GM12878 (cell line): Measurements from ENCODE around the gene IGSF23. TPM values are rescaled to one million over a fixed set of nuclear protein-coding genes. Genes with fewer than 3 reads are reported as not detected.
"Not testable (repeated sequence)": the region's sequence is repeated elsewhere in the genome, so short reads cannot be mapped to it uniquely, and the experiment has no call there.

Source experiments
- ATAC-seq: fragments of 200-7000 bp; cut with Tn5 transposase; 3 replicates; pipeline ENCODE4 v1.9.1; 2020; ENCODE audit warnings: mild to moderate bottlenecking, moderate library complexity
- BruUV-seq: library from RNA; stranded (reverse); fragments of 400-500 nt; replicated peaks from 2 replicates; lab custom pipeline; 2021; lab: Mats Ljungman, UMichigan
- CTCF ChIA-PET: fragments of 300-600 bp; sonication (Branson Sonifier 250); formaldehyde crosslinking; extraction: SDS; loops from one replicate; lab custom pipeline; 2021; ENCODE audit warnings: inconsistent platforms; lab: Yijun Ruan, JAX
- POLR2A ChIA-PET: fragments of 350-600 bp; formaldehyde crosslinking; extraction: SDS; loops from one replicate; lab custom pipeline; 2021; ENCODE audit warnings: inconsistent platforms; lab: Charles Lee
- RAD21 ChIA-PET: fragments of 300-600 bp; sonication (Branson Sonifier 250); formaldehyde crosslinking; loops from one replicate; lab custom pipeline; 2023; ENCODE audit warnings: antibody characterized with exemption; ENCODE audit not compliant: unreplicated experiment; lab: Charles Lee
- SMC1A ChIA-PET: fragments of 300-600 bp; sonication (Branson Sonifier 250); formaldehyde crosslinking; loops from one replicate; lab custom pipeline; 2023; ENCODE audit not compliant: unreplicated experiment, uncharacterized antibody; lab: Charles Lee
- DNase-seq: peaks from one replicate; pipeline ENCODE4 v3.0.0-alpha.2; 2011; ENCODE audit warnings: low read depth, low spot score
- FAIRE-seq: peaks from 3 replicates; lab custom pipeline; 2011; peaks lifted over from hg19 to GRCh38; lab: Jason Lieb, UNC
- H2AFZ ChIP-seq: 2 replicates; pipeline ENCODE4 v1.6.0; 2011; ENCODE audit warnings: low read depth, low read length, control low read depth; ENCODE audit not compliant: control insufficient read depth
- H3K27ac ChIP-seq: 2 replicates; pipeline ENCODE4 v1.5.1; 2011; ENCODE audit warnings: control low read depth; ENCODE audit not compliant: control insufficient read depth, insufficient read depth
- H3K27me3 ChIP-seq, 2 experiments: replicated peaks in 1 of 2; 2 replicates each; pipeline versions ENCODE4 v1.6.0 to v1.6.1; 2011; ENCODE audit warnings: low read length in 1 of 2; ENCODE audit not compliant: control insufficient read depth in 2 of 2, insufficient read depth in 2 of 2
- H3K36me3 ChIP-seq, 2 experiments: 2 replicates each; pipeline ENCODE4 v1.5.1; 2011; ENCODE audit warnings: low read length in 1 of 2; ENCODE audit not compliant: control insufficient read depth in 2 of 2, insufficient read depth in 2 of 2
- H3K4me1 ChIP-seq: 2 replicates; pipeline ENCODE4 v1.6.1; 2011; ENCODE audit warnings: mild to moderate bottlenecking, low read length, moderate library complexity, mixed read lengths; ENCODE audit not compliant: control insufficient read depth, insufficient read depth
- H3K4me2 ChIP-seq: 2 replicates; pipeline ENCODE4 v1.6.0; 2011; ENCODE audit warnings: control low read depth; ENCODE audit not compliant: control insufficient read depth, insufficient read depth
- H3K4me3 ChIP-seq: fragments of 200-600 bp; sonication (generic); 2 replicates; pipeline ENCODE4 v1.5.1; 2016
- H3K79me2 ChIP-seq: 2 replicates; pipeline ENCODE4 v1.6.0; 2011; ENCODE audit warnings: low read length; ENCODE audit not compliant: control insufficient read depth, insufficient read depth
- H3K9ac ChIP-seq: 2 replicates; pipeline ENCODE4 v1.8.0; 2011; ENCODE audit warnings: low read length, control low read depth, mixed read lengths; ENCODE audit not compliant: control insufficient read depth, insufficient read depth
- H3K9me3 ChIP-seq: replicated peaks from 3 replicates; pipeline ENCODE4 v1.5.1; 2011; ENCODE audit warnings: mild to moderate bottlenecking, low read length; ENCODE audit not compliant: control insufficient read depth, insufficient read depth
- H4K20me1 ChIP-seq: 2 replicates; pipeline ENCODE4 v1.6.0; 2011; ENCODE audit not compliant: control insufficient read depth, insufficient read depth
- GATAD2B ChIP-seq: fragments of 450-650 bp; conservative IDR thresholded peaks from 2 replicates; pipeline ENCODE4 v1.6.1; 2017; ENCODE audit warnings: low read depth, mild to moderate bottlenecking, moderate library complexity
- IRF4 ChIP-seq: IDR thresholded peaks from 2 replicates; pipeline ENCODE4 v1.6.1; 2011; ENCODE audit warnings: low read depth, low read length
- MTA3 ChIP-seq: IDR thresholded peaks from 2 replicates; pipeline ENCODE4 v1.6.1; 2012; ENCODE audit warnings: low read length, inconsistent platforms, borderline replicate concordance
- PML ChIP-seq: IDR thresholded peaks from 2 replicates; pipeline ENCODE4 v1.6.1; 2012; ENCODE audit warnings: low read length, inconsistent platforms
- RAD51 ChIP-seq: fragments of 450-650 bp; IDR thresholded peaks from 2 replicates; pipeline ENCODE4 v1.6.1; 2016; ENCODE audit warnings: moderate library complexity, mild to moderate bottlenecking, inconsistent platforms
- RCOR1 ChIP-seq: conservative IDR thresholded peaks from 2 replicates; pipeline ENCODE4 v1.6.1; 2012; ENCODE audit warnings: low read depth, low read length, improper control_type of control experiment
- SMC3 ChIP-seq: IDR thresholded peaks from 2 replicates; pipeline ENCODE4 v1.6.1; 2011; ENCODE audit warnings: low read length, improper control_type of control experiment, borderline replicate concordance
- STAT3 ChIP-seq: IDR thresholded peaks from 2 replicates; pipeline ENCODE4 v1.6.1; 2011; ENCODE audit warnings: low read depth, low read length, improper control_type of control experiment
- SUPT20H ChIP-seq: IDR thresholded peaks from 2 replicates; pipeline ENCODE4 v1.6.1; 2011; ENCODE audit warnings: low read depth, mild to moderate bottlenecking, low read length, moderate library complexity, borderline replicate concordance; ENCODE audit not compliant: control insufficient read depth
- TARDBP ChIP-seq: IDR thresholded peaks from 2 replicates; pipeline ENCODE4 v1.6.1; 2016; ENCODE audit warnings: borderline replicate concordance
- WGBS: methylation state at CpG from one replicate; pipeline ENCODE4 v1.1.6; 2016; ENCODE audit warnings: low lambda C conversion rate; ENCODE audit not compliant: insufficient replicate concordance, insufficient coverage; ENCODE audit errors: missing lambda C conversion rate; 5-methylcytosine and 5-hydroxymethylcytosine counted together
- in situ Hi-C: fragments of 300-500 bp; cut with MboI; formaldehyde crosslinking; loops from 9 replicates; pipeline ENCODE4 v1.14.3; 2018; ENCODE audit warnings: mixed read lengths
- intact Hi-C: fragments of 100-400 bp; cut with micrococcal nuclease; formaldehyde crosslinking; loops from one replicate; pipeline ENCODE4 v1.14.2; 2022; ENCODE audit not compliant: unreplicated experiment
- polyA plus RNA-seq, 11 experiments: library from polyadenylated mRNA; depleted of rRNA in 4 of 11; unstranded in 6 of 11; stranded (reverse) in 5 of 11; fragments of >200 nt; fragmentation: Nextera tagmentation in 4 of 11; fragmentation: Illumina TruSeq in 1 of 11; extraction: Ambion mirVana in 4 of 11; extraction: Trizol in 1 of 11; gene quantifications; 1 replicate in 1 of 11; 2 replicates in 10 of 11; pipeline versions ENCODE4 v1.2.1 to v1.2.3, GENCODE V29; 2011 to 2016; ENCODE audit warnings: inconsistent platforms in 2 of 11, missing spikeins in 2 of 11, low read depth in 1 of 11
- total RNA-seq, 4 experiments: library from RNA; depleted of rRNA in 3 of 4; stranded (reverse); fragments of >200 nt in 3 of 4; fragmentation: Illumina TruSeq in 1 of 4; extraction: Trizol in 1 of 4; gene quantifications; 2 replicates each; pipeline versions ENCODE4 v1.2.1 to v1.2.3, GENCODE V29; 2013 to 2021
- TF ChIP-seq, protein P1 (sequence below): IDR thresholded peaks from 2 replicates; pipeline ENCODE4 v1.6.1; 2012; ENCODE audit warnings: low read depth, low read length, improper control_type of control experiment
- TF ChIP-seq, protein P2 (sequence below): fragments of 450-650 bp; IDR thresholded peaks from 2 replicates; pipeline ENCODE4 v1.6.1; 2017; ENCODE audit warnings: mild to moderate bottlenecking, moderate library complexity
- TF ChIP-seq, protein P3 (sequence below): IDR thresholded peaks from 2 replicates; pipeline ENCODE4 v1.6.1; 2012; ENCODE audit warnings: low read depth, low read length, improper control_type of control experiment

IGSF23 gene
- total and polyA plus RNA-seq, 10 of the 15 experiments (the other 5 are each of a cell fraction or from before 2014, with no cell fraction given): not detected

DNA sequence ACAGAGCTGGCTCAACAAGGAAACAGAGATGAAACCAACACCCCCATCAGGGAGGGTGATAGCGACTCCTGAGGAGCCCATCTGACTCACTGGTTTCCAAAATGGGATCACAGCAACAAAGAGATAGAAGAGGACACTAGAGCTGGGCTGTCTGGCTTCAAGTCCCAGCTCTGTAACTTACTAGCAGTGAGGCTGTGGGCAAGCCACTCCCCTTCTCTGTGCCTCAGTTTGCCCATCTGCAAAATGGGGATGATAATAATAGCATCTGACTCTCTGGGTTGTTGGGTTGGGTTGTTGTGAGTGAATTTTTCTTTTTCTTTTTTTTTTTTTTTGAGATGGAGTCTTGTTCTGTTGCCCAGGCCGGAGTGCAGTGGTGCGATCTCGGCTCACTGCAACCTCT lies 14.3 kb downstream of the IGSF23 start (continued):
- TF ChIP-seq GATAD2B (no peak), TARDBP (no peak)

DNA sequence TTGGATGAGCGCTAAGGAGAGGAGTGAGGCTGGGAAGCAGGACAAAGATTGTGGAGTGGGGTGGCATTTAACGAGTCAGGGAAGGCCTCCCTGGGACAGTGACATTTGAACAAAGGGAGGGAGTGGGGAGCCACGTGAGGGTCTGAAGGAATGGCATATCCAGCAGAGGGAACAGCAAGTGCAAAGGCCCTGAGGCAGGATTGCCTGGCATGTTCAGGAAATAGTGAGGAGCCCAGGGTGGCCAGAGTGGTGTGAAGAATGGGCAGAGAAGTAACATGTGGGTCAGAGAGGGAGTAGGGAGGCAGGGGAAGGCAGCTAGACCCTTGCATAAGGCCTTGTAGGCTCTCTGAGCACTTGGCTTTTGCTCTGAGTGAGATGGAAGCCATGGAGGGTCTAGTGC lies 15.4 kb downstream of the IGSF23 start:
- H3K79me2 ChIP-seq: no peaks in the 10 kb centered on the region
- H2AFZ ChIP-seq: no peak overlapping the region
- no peaks in the 10 kb centered on the region for H3K4me1 ChIP-seq
- intact Hi-C loops: no loop called here
- ChIA-PET POLR2A (no interaction called here), SMC1A (no interaction called here), RAD21 (no interaction called here), CTCF (no interaction called here)
- DNase-seq (no peak), FAIRE-seq (no peak), ATAC-seq (no peak)
- H3K4me3 ChIP-seq: no peak overlapping the region
- H3K4me2 ChIP-seq: no peak overlapping the region
- no peaks in the 10 kb centered on the region; the same call in 2 of the 3 replicates for H3K9me3 ChIP-seq
- TF ChIP-seq, protein P1, sequence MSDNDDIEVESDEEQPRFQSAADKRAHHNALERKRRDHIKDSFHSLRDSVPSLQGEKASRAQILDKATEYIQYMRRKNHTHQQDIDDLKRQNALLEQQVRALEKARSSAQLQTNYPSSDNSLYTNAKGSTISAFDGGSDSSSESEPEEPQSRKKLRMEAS: no peak
- TF ChIP-seq PML (no peak), IRF4 (no peak), RAD51 (no peak), RCOR1 (no peak), MTA3 (no peak), SMC3 (no peak), SUPT20H (no peak), STAT3 (no peak)
- TF ChIP-seq, protein P2, sequence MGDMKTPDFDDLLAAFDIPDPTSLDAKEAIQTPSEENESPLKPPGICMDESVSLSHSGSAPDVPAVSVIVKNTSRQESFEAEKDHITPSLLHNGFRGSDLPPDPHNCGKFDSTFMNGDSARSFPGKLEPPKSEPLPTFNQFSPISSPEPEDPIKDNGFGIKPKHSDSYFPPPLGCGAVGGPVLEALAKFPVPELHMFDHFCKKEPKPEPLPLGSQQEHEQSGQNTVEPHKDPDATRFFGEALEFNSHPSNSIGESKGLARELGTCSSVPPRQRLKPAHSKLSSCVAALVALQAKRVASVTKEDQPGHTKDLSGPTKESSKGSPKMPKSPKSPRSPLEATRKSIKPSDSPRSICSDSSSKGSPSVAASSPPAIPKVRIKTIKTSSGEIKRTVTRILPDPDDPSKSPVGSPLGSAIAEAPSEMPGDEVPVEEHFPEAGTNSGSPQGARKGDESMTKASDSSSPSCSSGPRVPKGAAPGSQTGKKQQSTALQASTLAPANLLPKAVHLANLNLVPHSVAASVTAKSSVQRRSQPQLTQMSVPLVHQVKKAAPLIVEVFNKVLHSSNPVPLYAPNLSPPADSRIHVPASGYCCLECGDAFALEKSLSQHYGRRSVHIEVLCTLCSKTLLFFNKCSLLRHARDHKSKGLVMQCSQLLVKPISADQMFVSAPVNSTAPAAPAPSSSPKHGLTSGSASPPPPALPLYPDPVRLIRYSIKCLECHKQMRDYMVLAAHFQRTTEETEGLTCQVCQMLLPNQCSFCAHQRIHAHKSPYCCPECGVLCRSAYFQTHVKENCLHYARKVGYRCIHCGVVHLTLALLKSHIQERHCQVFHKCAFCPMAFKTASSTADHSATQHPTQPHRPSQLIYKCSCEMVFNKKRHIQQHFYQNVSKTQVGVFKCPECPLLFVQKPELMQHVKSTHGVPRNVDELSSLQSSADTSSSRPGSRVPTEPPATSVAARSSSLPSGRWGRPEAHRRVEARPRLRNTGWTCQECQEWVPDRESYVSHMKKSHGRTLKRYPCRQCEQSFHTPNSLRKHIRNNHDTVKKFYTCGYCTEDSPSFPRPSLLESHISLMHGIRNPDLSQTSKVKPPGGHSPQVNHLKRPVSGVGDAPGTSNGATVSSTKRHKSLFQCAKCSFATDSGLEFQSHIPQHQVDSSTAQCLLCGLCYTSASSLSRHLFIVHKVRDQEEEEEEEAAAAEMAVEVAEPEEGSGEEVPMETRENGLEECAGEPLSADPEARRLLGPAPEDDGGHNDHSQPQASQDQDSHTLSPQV: no peak
- TF ChIP-seq, protein P3, sequence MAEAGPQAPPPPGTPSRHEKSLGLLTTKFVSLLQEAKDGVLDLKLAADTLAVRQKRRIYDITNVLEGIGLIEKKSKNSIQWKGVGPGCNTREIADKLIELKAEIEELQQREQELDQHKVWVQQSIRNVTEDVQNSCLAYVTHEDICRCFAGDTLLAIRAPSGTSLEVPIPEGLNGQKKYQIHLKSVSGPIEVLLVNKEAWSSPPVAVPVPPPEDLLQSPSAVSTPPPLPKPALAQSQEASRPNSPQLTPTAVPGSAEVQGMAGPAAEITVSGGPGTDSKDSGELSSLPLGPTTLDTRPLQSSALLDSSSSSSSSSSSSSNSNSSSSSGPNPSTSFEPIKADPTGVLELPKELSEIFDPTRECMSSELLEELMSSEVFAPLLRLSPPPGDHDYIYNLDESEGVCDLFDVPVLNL: no peak
- H4K20me1 ChIP-seq: no peaks in the 10 kb centered on the region
- H3K27me3 ChIP-seq: no peaks in the 10 kb centered on the region
- BruUV-seq: no TSS peak
- H3K36me3 ChIP-seq: no peaks in the 10 kb centered on the region
- in situ Hi-C loops: no loop called here
- no peak overlapping the region for H3K9ac ChIP-seq
- no peak overlapping the region for H3K27ac ChIP-seq
- WGBS: 0% methylated on average over 3 of the region's 3 CpGs

DNA sequence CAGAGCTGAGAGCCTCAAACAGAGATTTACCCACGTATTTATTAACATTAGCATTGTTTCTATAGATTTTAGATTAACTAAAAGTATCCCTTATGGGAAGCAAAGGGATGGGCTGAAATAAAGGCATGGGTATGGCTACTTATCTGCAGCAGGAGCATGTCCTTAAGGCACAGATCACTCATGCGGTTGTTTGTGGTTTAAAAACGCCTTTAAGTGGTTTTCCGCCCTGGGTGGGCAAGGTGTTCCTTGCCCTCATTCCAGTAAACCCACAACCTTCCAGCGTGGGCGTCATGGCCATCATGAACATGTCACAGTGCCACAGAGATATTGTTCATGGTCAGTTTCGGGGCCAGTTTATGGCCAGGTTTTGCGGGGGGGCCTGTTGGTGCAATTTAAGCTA lies 18.2 kb downstream of the IGSF23 start:
- H3K27ac ChIP-seq, H4K20me1 ChIP-seq, H3K36me3 ChIP-seq, RAD21 ChIA-PET, H3K4me2 ChIP-seq, POLR2A ChIA-PET, H3K9ac ChIP-seq, H3K4me1 ChIP-seq, intact Hi-C loops, H3K4me3 ChIP-seq, H3K9me3 ChIP-seq, in situ Hi-C loops, H2AFZ ChIP-seq, H3K79me2 ChIP-seq, BruUV-seq, ATAC-seq, SMC1A ChIA-PET, DNase-seq, H3K27me3 ChIP-seq, FAIRE-seq: not testable (repeated sequence)
- 13% methylated on average over 8 of the region's 8 CpGs for WGBS
- CTCF ChIA-PET: interaction anchor here (0.7 kb wide), 1 partner anchor 217 kb away, joined by 3 read pairs; no protein-coding TSS in a partner anchor
